ENCODE results near the gene GAS6. TPM values are rescaled to one million over a fixed set of nuclear protein-coding genes. Genes with fewer than 3 reads are reported as not detected.

GAS6 gene
- total RNA-seq, 1 experiment from 2014 or later = 93.8 TPM

DNA sequence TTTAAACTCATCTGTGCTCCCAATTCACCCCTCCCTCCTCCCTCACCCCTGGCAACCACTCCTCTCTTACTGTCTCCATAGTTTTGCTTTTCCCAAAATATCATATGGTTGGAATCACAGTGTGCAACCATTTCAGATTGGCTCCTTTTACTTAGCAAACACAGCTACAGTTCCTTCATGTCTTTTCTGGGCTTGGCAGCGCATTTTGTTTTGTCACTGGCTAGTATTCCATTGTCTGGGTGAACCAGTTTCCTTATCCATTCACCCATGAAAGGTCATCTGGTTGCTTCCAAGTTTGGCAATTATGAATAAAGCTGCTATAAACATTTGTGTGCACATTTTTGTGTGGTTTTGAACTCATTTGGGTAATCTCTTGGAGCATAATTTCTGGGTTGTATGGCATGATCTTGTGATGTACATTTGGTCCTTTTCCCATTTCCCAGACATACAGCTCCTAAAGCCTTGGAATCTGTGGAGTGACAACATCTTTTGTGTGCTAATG is 23.9 kb upstream of the GAS6 start:
- H2AFZ ChIP-seq = no peak overlapping the region
- peaks cover 10% of the 10 kb centered on the region for H3K4me1 ChIP-seq (replicated peaks; ENCODE audit: insufficient read depth)
- H3K9me2 ChIP-seq (ENCODE audit: insufficient read depth) = no peaks in the 10 kb centered on the region
- H3K9me3 ChIP-seq (ENCODE audit: insufficient read depth, low read depth) = no peaks in the 10 kb centered on the region
- no peak overlapping the region for H3K27ac ChIP-seq
- H4K20me1 ChIP-seq (ENCODE audit: insufficient read depth) = no peaks in the 10 kb centered on the region
- no TSS peak for BruUV-seq (replicated peaks)
- no peaks in the 10 kb centered on the region for H3K27me3 ChIP-seq (ENCODE audit: insufficient read depth, low read depth)
- DNase-seq = no peak
- H3K4me3 ChIP-seq = no peak overlapping the region
- intact Hi-C loops (cut with micrococcal nuclease; ENCODE audit: unreplicated experiment) = no loop called here
- TF ChIP-seq, protein P1, sequence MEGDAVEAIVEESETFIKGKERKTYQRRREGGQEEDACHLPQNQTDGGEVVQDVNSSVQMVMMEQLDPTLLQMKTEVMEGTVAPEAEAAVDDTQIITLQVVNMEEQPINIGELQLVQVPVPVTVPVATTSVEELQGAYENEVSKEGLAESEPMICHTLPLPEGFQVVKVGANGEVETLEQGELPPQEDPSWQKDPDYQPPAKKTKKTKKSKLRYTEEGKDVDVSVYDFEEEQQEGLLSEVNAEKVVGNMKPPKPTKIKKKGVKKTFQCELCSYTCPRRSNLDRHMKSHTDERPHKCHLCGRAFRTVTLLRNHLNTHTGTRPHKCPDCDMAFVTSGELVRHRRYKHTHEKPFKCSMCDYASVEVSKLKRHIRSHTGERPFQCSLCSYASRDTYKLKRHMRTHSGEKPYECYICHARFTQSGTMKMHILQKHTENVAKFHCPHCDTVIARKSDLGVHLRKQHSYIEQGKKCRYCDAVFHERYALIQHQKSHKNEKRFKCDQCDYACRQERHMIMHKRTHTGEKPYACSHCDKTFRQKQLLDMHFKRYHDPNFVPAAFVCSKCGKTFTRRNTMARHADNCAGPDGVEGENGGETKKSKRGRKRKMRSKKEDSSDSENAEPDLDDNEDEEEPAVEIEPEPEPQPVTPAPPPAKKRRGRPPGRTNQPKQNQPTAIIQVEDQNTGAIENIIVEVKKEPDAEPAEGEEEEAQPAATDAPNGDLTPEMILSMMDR (conservative IDR thresholded peaks at IDR 0.05) = no peak
- TF ChIP-seq EZH2 (IDR thresholded peaks at IDR 0.05; ENCODE audit: low read depth) = no peak
- H3K79me2 ChIP-seq (ENCODE audit: low read depth) = no peaks in the 10 kb centered on the region
- no peaks in the 10 kb centered on the region for H3K36me3 ChIP-seq (ENCODE audit: low read depth)
- no peak overlapping the region for H3K4me2 ChIP-seq
- no peaks in the 10 kb centered on the region for H3F3A ChIP-seq (ENCODE audit: insufficient read depth, low read depth)
- ChIA-PET POLR2A (ENCODE audit: unreplicated experiment) (interaction anchor here (0.5 kb wide), 1 partner anchor 50 kb away, joined by 4 read pairs; no protein-coding TSS in a partner anchor), CTCF (interaction anchor here (0.6 kb wide), 1 partner anchor 60 kb away, joined by 3 read pairs; no protein-coding TSS in a partner anchor)

DNA sequence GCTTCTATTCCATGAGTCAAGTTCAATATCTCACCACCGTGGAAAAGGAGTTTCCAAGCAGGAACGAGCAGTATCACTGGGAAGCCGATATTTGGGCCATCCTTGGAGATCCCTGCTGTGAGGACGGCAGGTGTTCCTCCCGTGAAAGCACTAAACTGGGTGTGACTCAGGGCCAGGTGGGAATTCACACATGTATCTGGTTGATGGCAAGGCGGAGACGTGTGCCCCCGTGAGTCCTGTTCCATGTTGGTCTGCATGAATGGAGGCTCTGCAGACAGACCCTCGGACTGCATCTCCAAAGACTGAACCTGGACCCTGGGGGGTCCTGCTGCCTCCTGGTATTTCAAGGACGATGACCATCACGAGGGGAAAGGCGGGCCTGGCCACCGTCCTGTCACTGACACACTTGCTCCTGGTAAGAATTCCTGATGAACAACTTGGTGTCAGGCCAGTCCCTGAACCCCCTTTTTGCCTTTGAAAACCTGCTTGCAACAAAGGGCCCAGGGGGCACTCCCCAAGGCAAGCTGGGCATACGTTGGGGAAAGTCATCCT is 22.8 kb upstream of the GAS6 start:
- ChIA-PET POLR2A (ENCODE audit: unreplicated experiment) (no interaction called here), CTCF (no interaction called here)
- Histone ChIP-seq H3K4me3 (no peak overlapping the region), H2AFZ (no peak overlapping the region), H3K9me3 (ENCODE audit: insufficient read depth, low read depth) (no peaks in the 10 kb centered on the region), H3K27ac (no peak overlapping the region), H3K27me3 (ENCODE audit: insufficient read depth, low read depth) (no peaks in the 10 kb centered on the region), H4K20me1 (ENCODE audit: insufficient read depth) (no peaks in the 10 kb centered on the region), H3K4me1 (replicated peaks; ENCODE audit: insufficient read depth) (peaks cover 10% of the 10 kb centered on the region), H3K79me2 (ENCODE audit: low read depth) (no peaks in the 10 kb centered on the region), H3F3A (ENCODE audit: insufficient read depth, low read depth) (no peaks in the 10 kb centered on the region), H3K36me3 (ENCODE audit: low read depth) (no peaks in the 10 kb centered on the region), H3K4me2 (no peak overlapping the region), H3K9me2 (ENCODE audit: insufficient read depth) (no peaks in the 10 kb centered on the region)
- no TSS peak for BruUV-seq (replicated peaks)
- DNase-seq = no peak
- TF ChIP-seq, protein P1 (conservative IDR thresholded peaks at IDR 0.05) = no peak
- no peak for TF ChIP-seq EZH2 (IDR thresholded peaks at IDR 0.05; ENCODE audit: low read depth)
- intact Hi-C loops (cut with micrococcal nuclease; ENCODE audit: unreplicated experiment) = no loop called here

DNA sequence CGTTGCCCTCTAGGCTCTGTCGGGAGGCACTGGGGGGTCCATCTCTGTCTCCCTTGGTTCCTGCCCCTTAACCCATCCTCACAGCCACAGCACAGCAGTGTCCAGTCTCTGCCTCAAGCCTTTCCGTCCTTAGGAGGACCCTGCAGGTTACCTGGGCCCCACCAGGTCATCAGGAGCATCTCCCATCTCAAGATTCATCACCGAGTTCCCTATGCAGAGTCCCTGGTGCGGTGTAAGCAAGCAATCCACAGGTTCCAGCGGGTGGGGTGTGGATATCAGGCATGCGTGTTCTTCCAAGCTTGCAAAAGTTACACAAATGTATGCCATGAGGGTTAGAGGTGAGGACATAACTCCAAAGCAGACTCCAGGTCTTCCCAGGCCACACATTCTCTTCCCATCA is 20.9 kb upstream of the GAS6 start:
- intact Hi-C loops (cut with micrococcal nuclease; ENCODE audit: unreplicated experiment) = no loop called here
- no peaks in the 10 kb centered on the region for H3K9me3 ChIP-seq (ENCODE audit: insufficient read depth, low read depth)
- no peak overlapping the region for H2AFZ ChIP-seq
- no peaks in the 10 kb centered on the region for H3F3A ChIP-seq (ENCODE audit: insufficient read depth, low read depth)
- no peak overlapping the region for H3K4me2 ChIP-seq
- no peak for TF ChIP-seq EZH2 (IDR thresholded peaks at IDR 0.05; ENCODE audit: low read depth)
- TF ChIP-seq, protein P1 (conservative IDR thresholded peaks at IDR 0.05) = no peak
- no peaks in the 10 kb centered on the region for H3K9me2 ChIP-seq (ENCODE audit: insufficient read depth)
- no TSS peak for BruUV-seq (replicated peaks)
- no peaks in the 10 kb centered on the region for H3K36me3 ChIP-seq (ENCODE audit: low read depth)
- no peaks in the 10 kb centered on the region for H3K27me3 ChIP-seq (ENCODE audit: insufficient read depth, low read depth)
- no peak overlapping the region for H3K27ac ChIP-seq
- H3K4me3 ChIP-seq = no peak overlapping the region
- ChIA-PET CTCF (no interaction called here), POLR2A (ENCODE audit: unreplicated experiment) (no interaction called here)
- peaks cover 6% of the 10 kb centered on the region for H3K4me1 ChIP-seq (replicated peaks; ENCODE audit: insufficient read depth)
- DNase-seq = no peak
- H3K79me2 ChIP-seq (ENCODE audit: low read depth) = no peaks in the 10 kb centered on the region
- H4K20me1 ChIP-seq (ENCODE audit: insufficient read depth) = no peaks in the 10 kb centered on the region

Data from PC-9 (cell line).